ENCODE measurements around the gene C19orf67. TPM values are rescaled to one million over a fixed set of nuclear protein-coding genes. Genes with fewer than 3 reads are reported as not detected.

C19orf67 gene
- total and polyA plus RNA-seq, 8 donors: 0.16 to 0.21 (median 0.19) TPM; not detected in 5

- peak in 1 of 4 donors; percentile 71 for DNase-seq
- H3K27me3 ChIP-seq: no peaks in the 10 kb centered on the region
- TF ChIP-seq CTCF (IDR thresholded peaks at IDR 0.05): no peak
- peak overlapping the region in 1 of 2 donors; percentile 99 for H3K27ac ChIP-seq
- H3K4me3 ChIP-seq: no peak overlapping the region
- H3K4me1 ChIP-seq: peaks cover 18 to 38% of the 10 kb centered on the region in 2 donors
- no peak for ATAC-seq
- intact Hi-C loops (cut with DNase I): no loop called here
- H3K36me3 ChIP-seq: no peaks in the 10 kb centered on the region
- no peaks in the 10 kb centered on the region for H3K9me3 ChIP-seq
These were observed 34.9 kb upstream of the C19orf67 start for GRCh38 chr19:14120497-14120780.

- H3K27me3 ChIP-seq: no peaks in the 10 kb centered on the region
- peaks cover 22 to 43% of the 10 kb centered on the region in 2 donors for H3K4me1 ChIP-seq
- H3K4me3 ChIP-seq: peak overlapping the region in 1 of 2 donors; percentile 87
- peak overlapping the region; percentile 99 for H3K27ac ChIP-seq
- H3K36me3 ChIP-seq: no peaks in the 10 kb centered on the region
- intact Hi-C loops (cut with DNase I): no loop called here
- DNase-seq: peak in 1 of 4 donors; percentile 28
- ATAC-seq: no peak
- H3K9me3 ChIP-seq: no peaks in the 10 kb centered on the region
- TF ChIP-seq CTCF (IDR thresholded peaks at IDR 0.05): no peak
These were observed 34.3 kb upstream of the C19orf67 start for GRCh38 chr19:14119644-14120496.

- H3K9me3 ChIP-seq: no peaks in the 10 kb centered on the region
- no peak for ATAC-seq
- H3K27ac ChIP-seq: peak overlapping the region; percentile 99
- H3K36me3 ChIP-seq: no peaks in the 10 kb centered on the region
- peak overlapping the region; percentile 37 to 87 for H3K4me3 ChIP-seq
- H3K27me3 ChIP-seq: no peaks in the 10 kb centered on the region
- intact Hi-C loops (cut with DNase I): no loop called here
- H3K4me1 ChIP-seq: peaks cover 22 to 51% of the 10 kb centered on the region in 2 donors
- DNase-seq: no peak
- no peak for TF ChIP-seq CTCF (IDR thresholded peaks at IDR 0.05)
These were observed 33.6 kb upstream of the C19orf67 start for GRCh38 chr19:14119146-14119545.

GRCh38 chr19:14118165-14119051 lies 32.8 kb upstream of the C19orf67 start:
- DNase-seq (peak in 3 of 4 donors; percentile 73 to 91 (median 86)), ATAC-seq (peak; percentile 59)
- Histone ChIP-seq H3K4me3 (peak overlapping the region; percentile 37 to 87), H3K9me3 (no peaks in the 10 kb centered on the region), H3K36me3 (no peaks in the 10 kb centered on the region), H3K4me1 (peaks cover 26 to 58% of the 10 kb centered on the region in 2 donors), H3K27me3 (no peaks in the 10 kb centered on the region), H3K27ac (peak overlapping the region; percentile 99)
- intact Hi-C loops (cut with DNase I): no loop called here
- no peak for TF ChIP-seq CTCF (IDR thresholded peaks at IDR 0.05)

- peak within 1 kb of the TSS; percentile 99 for H3K27ac ChIP-seq
- intact Hi-C loops (cut with DNase I): no loop called here
- H3K4me3 ChIP-seq: peak within 1 kb of the TSS; percentile 74 to 87
- TF ChIP-seq CTCF (IDR thresholded peaks at IDR 0.05): no peak
- H3K9me3 ChIP-seq: no peaks in the 10 kb centered on the region
- H3K27me3 ChIP-seq: no peaks in the 10 kb centered on the region
- H3K4me1 ChIP-seq: peaks cover 33 to 65% of the 10 kb centered on the region in 2 donors
- DNase-seq: peak; percentile 97 to 100 (median 100)
- ATAC-seq: peak; percentile 92
- H3K36me3 ChIP-seq: no peaks in the 10 kb centered on the region
These were observed 32.1 kb upstream of the C19orf67 start, which contains the start of gene PRKACA for GRCh38 chr19:14117668-14118164. PRKACA (minus strand) TSS chr19:14117762; CDS start chr19:14117547, 215 bp downstream.
